Neural crest cell (in vitro differentiated cells): ENCODE data around the gene INTS7. TPM values are rescaled to one million over a fixed set of nuclear protein-coding genes. Genes with fewer than 3 reads are reported as not detected.
"Not testable (repeated sequence)": the region's sequence is repeated elsewhere in the genome, so short reads cannot be mapped to it uniquely, and the experiment has no call there.

Experiments
- DNase-seq: peaks from one replicate; pipeline ENCODE4 v3.0.0; 2021; ENCODE audit warnings: low read depth, mixed read lengths, low spot score
- H3K27ac Mint-ChIP-seq: one replicate; pipeline ENCODE4 v1.8.0; 2021; ENCODE audit warnings: mild to moderate bottlenecking, mixed read lengths; ENCODE audit not compliant: unreplicated experiment
- H3K27me3 Mint-ChIP-seq: 2 replicates; pipeline ENCODE4 v1.8.0; 2021; ENCODE audit warnings: low read depth, mild to moderate bottlenecking, mixed read lengths
- H3K36me3 Mint-ChIP-seq: 2 replicates; pipeline ENCODE4 v1.8.0; 2021; ENCODE audit warnings: low read depth, mild to moderate bottlenecking, mixed read lengths
- H3K4me1 Mint-ChIP-seq: 2 replicates; pipeline ENCODE4 v1.8.0; 2021; ENCODE audit warnings: mixed read lengths
- H3K4me3 Mint-ChIP-seq: one replicate; pipeline ENCODE4 v1.8.0; 2021; ENCODE audit warnings: mild to moderate bottlenecking, mixed read lengths
- H3K9me3 Mint-ChIP-seq: 2 replicates; pipeline ENCODE4 v1.8.0; 2021; ENCODE audit warnings: mixed read lengths
- CTCF ChIP-seq: fragments of 200-600 bp; sonication (generic); conservative IDR thresholded peaks from 2 replicates; pipeline ENCODE4 v1.5.0; 2021; ENCODE audit warnings: antibody characterized with exemption, mild to moderate bottlenecking
- total RNA-seq: library from RNA; stranded (reverse); gene quantifications from 2 replicates; pipeline ENCODE4 v1.2.1, GENCODE V29; 2021

The INTS7 gene
- total RNA-seq, 1 donor from 2014 or later, result 30.2 TPM

GRCh38 chr1:211947396-211948295, 87.7 kb downstream of the INTS7 start:
- Mint-ChIP-seq H3K27me3 (no peaks in the 10 kb centered on the region), H3K9me3 (no peaks in the 10 kb centered on the region), H3K4me3 (no peak overlapping the region), H3K36me3 (peaks cover 4% of the 10 kb centered on the region), H3K27ac (no peak overlapping the region), H3K4me1 (no peaks in the 10 kb centered on the region)
- TF ChIP-seq CTCF, result no peak
- no peak for DNase-seq

- TF ChIP-seq CTCF, result peak; percentile 43
- Mint-ChIP-seq H3K4me3 (no peak overlapping the region), H3K36me3 (peaks cover 4% of the 10 kb centered on the region), H3K4me1 (no peaks in the 10 kb centered on the region), H3K27me3 (no peaks in the 10 kb centered on the region), H3K27ac (no peak overlapping the region), H3K9me3 (no peaks in the 10 kb centered on the region)
- no peak for DNase-seq
These were observed 90.4 kb downstream of the INTS7 start for GRCh38 chr1:211944733-211945500.

- DNase-seq, result no peak
- Mint-ChIP-seq H3K9me3 (no peaks in the 10 kb centered on the region), H3K27ac (no peak overlapping the region), H3K36me3 (peaks cover 4% of the 10 kb centered on the region), H3K27me3 (no peaks in the 10 kb centered on the region), H3K4me1 (no peaks in the 10 kb centered on the region), H3K4me3 (no peak overlapping the region)
- no peak for TF ChIP-seq CTCF
These were observed 92.8 kb downstream of the INTS7 start for GRCh38 chr1:211942583-211942982.

- no peak for DNase-seq
- H3K27ac Mint-ChIP-seq, result no peak overlapping the region
- H3K4me3 Mint-ChIP-seq, result no peak overlapping the region
- TF ChIP-seq CTCF, result no peak
- H3K36me3 Mint-ChIP-seq, result peaks cover 4% of the 10 kb centered on the region
- H3K9me3 Mint-ChIP-seq, result no peaks in the 10 kb centered on the region
- peaks cover 6% of the 10 kb centered on the region for H3K4me1 Mint-ChIP-seq
- no peaks in the 10 kb centered on the region for H3K27me3 Mint-ChIP-seq
These were observed 95.4 kb downstream of the INTS7 start for GRCh38 chr1:211939876-211940468.

GRCh38 chr1:211938561-211938997, 96.8 kb downstream of the INTS7 start:
- Mint-ChIP-seq H3K4me3 (no peak overlapping the region), H3K9me3 (no peaks in the 10 kb centered on the region), H3K4me1 (peaks cover 6% of the 10 kb centered on the region), H3K36me3 (peaks cover 4% of the 10 kb centered on the region), H3K27me3 (no peaks in the 10 kb centered on the region), H3K27ac (no peak overlapping the region)
- DNase-seq, result no peak
- TF ChIP-seq CTCF, result no peak

GRCh38 chr1:211937422-211937821, 97.9 kb downstream of the INTS7 start:
- H3K9me3 Mint-ChIP-seq, H3K27ac Mint-ChIP-seq, DNase-seq, H3K36me3 Mint-ChIP-seq, H3K4me3 Mint-ChIP-seq, H3K27me3 Mint-ChIP-seq, H3K4me1 Mint-ChIP-seq: not testable (repeated sequence)
